Panc1 (cell line): Measurements from ENCODE around the gene CYFIP2. TPM values are rescaled to one million over a fixed set of nuclear protein-coding genes. Genes with fewer than 3 reads are reported as not detected.

Source experiments
- ATAC-seq: fragments of 200-7000 bp; cut with Tn5 transposase; 2 replicates; pipeline ENCODE4 v1.9.1; 2020; ENCODE audit warnings: mild to moderate bottlenecking, moderate library complexity
- BruUV-seq: library from RNA; stranded (reverse); fragments of 400-500 nt; replicated peaks from 2 replicates; lab custom pipeline; 2021; lab: Mats Ljungman, UMichigan
- CTCF ChIA-PET: fragments of 300-600 bp; sonication (Branson Sonifier 250); formaldehyde crosslinking; loops from one replicate; lab custom pipeline; 2022; ENCODE audit warnings: antibody characterized with exemption; lab: Charles Lee
- POLR2A ChIA-PET: fragments of 300-600 bp; sonication (Branson Sonifier 250); formaldehyde crosslinking; loops from one replicate; lab custom pipeline; 2022; ENCODE audit warnings: antibody characterized with exemption; lab: Charles Lee
- DNase-seq: peaks from one replicate; pipeline ENCODE4 v3.0.0-alpha.2; 2010; ENCODE audit warnings: low read depth, low spot score
- H3K27ac ChIP-seq: 2 replicates; pipeline ENCODE4 v1.5.1; 2011; ENCODE audit warnings: mild to moderate bottlenecking, low read length, inconsistent platforms
- H3K27me3 ChIP-seq: fragments of 200-500 bp; sonication (Bioruptor generic); 2 replicates; pipeline ENCODE4 v1.6.0; 2014; ENCODE audit warnings: low read length, inconsistent platforms; ENCODE audit not compliant: control insufficient read depth, insufficient read depth
- H3K36me3 ChIP-seq: fragments of 200-500 bp; sonication (Bioruptor generic); 2 replicates; pipeline ENCODE4 v1.5.1; 2014; ENCODE audit warnings: inconsistent platforms, mild to moderate bottlenecking, low read length, moderate library complexity; ENCODE audit not compliant: control insufficient read depth, insufficient read depth
- H3K4me1 ChIP-seq: 2 replicates; pipeline ENCODE4 v1.5.1; 2011; ENCODE audit warnings: inconsistent platforms, mild to moderate bottlenecking, low read length, moderate library complexity; ENCODE audit not compliant: control insufficient read depth, insufficient read depth
- H3K4me3 ChIP-seq, 2 experiments: 2 replicates each; pipeline ENCODE4 v1.5.1; 2011 to 2012; ENCODE audit warnings: low read depth in 2 of 2, low read length in 2 of 2, mild to moderate bottlenecking in 2 of 2, inconsistent platforms in 1 of 2, moderate library complexity in 1 of 2
- H3K9me3 ChIP-seq: fragments of 200-500 bp; sonication (Bioruptor generic); 2 replicates; pipeline ENCODE4 v1.5.1; 2014; ENCODE audit warnings: low read depth, mild to moderate bottlenecking, inconsistent platforms, low read length, moderate library complexity; ENCODE audit not compliant: control insufficient read depth, insufficient read depth
- CTCF ChIP-seq: fragments of 450-650 bp; IDR thresholded peaks from 2 replicates; pipeline ENCODE4 v1.5.1; 2017; ENCODE audit warnings: mild to moderate bottlenecking
- POLR2AphosphoS5 ChIP-seq: IDR thresholded peaks from 2 replicates; pipeline ENCODE4 v1.6.1; 2012; ENCODE audit warnings: mild to moderate bottlenecking, low read depth, low read length, moderate library complexity
- REST ChIP-seq, 2 experiments: IDR thresholded peaks; 2 replicates each; pipeline ENCODE4 v1.6.1; 2011 to 2012; ENCODE audit warnings: low read depth in 2 of 2, control low read depth in 1 of 2, low read length in 1 of 2, mild to moderate bottlenecking in 1 of 2, moderate library complexity in 1 of 2; ENCODE audit not compliant: insufficient read depth in 1 of 2
- SIN3A ChIP-seq: IDR thresholded peaks from 2 replicates; pipeline ENCODE4 v1.6.1; 2012; ENCODE audit warnings: low read depth, mild to moderate bottlenecking, low read length, moderate library complexity, borderline replicate concordance; ENCODE audit not compliant: insufficient read depth
- TCF7L2 ChIP-seq: IDR thresholded peaks from 2 replicates; pipeline ENCODE4 v1.6.1; 2011; ENCODE audit warnings: mild to moderate bottlenecking, low read depth, low read length, inconsistent platforms
- in situ Hi-C: cut with HindIII; loops from 2 replicates; pipeline ENCODE4 v1.10.0; 2016; ENCODE audit warnings: low sequenced_read_pairs, low pct_unique_long_range_greater_than_20kb
- intact Hi-C: fragments of 100-400 bp; cut with micrococcal nuclease; formaldehyde crosslinking; loops from one replicate; pipeline ENCODE4 v1.10.0; 2022; ENCODE audit not compliant: unreplicated experiment
- total RNA-seq: library from RNA; stranded (reverse); gene quantifications from one replicate; pipeline ENCODE4 v1.2.1, GENCODE V29; 2021; ENCODE audit not compliant: unreplicated experiment

CYFIP2 gene
- total RNA-seq, 1 experiment from 2014 or later, result 0.80 TPM

- no peak overlapping the region for H3K4me3 ChIP-seq
- H3K36me3 ChIP-seq, result no peaks in the 10 kb centered on the region
- POLR2A ChIA-PET, result no interaction called here
- DNase-seq (no peak), ATAC-seq (no peak)
- intact Hi-C loops, result loop anchor here (5.0 kb wide), 1 partner anchor 133 kb away; no protein-coding TSS in a partner anchor
- no peak for TF ChIP-seq SIN3A
- no peak for TF ChIP-seq CTCF
- TF ChIP-seq TCF7L2, result no peak
- no peak for TF ChIP-seq REST (IDR thresholded peaks at IDR 0.05; ENCODE audit: insufficient read depth in 1 of 2, low read depth in 2 of 2, low read length in 1 of 2)
- TF ChIP-seq POLR2AphosphoS5, result no peak
- H3K27ac ChIP-seq, result no peak overlapping the region
- H3K9me3 ChIP-seq, result no peaks in the 10 kb centered on the region
- BruUV-seq, result no TSS peak
- no peaks in the 10 kb centered on the region for H3K4me1 ChIP-seq
- in situ Hi-C loops, result no loop called here
- CTCF ChIA-PET, result no interaction called here
- H3K27me3 ChIP-seq, result peaks cover 3% of the 10 kb centered on the region
Measured at GRCh38 chr5:157343842-157344790, 78.2 kb downstream of the CYFIP2 start.

- CTCF ChIA-PET, result no interaction called here
- Histone ChIP-seq H3K27ac (no peak overlapping the region), H3K36me3 (no peaks in the 10 kb centered on the region), H3K27me3 (peaks cover 3% of the 10 kb centered on the region), H3K4me1 (no peaks in the 10 kb centered on the region), H3K4me3 (no peak overlapping the region), H3K9me3 (no peaks in the 10 kb centered on the region)
- in situ Hi-C loops, result no loop called here
- ATAC-seq (no peak), DNase-seq (no peak)
- TF ChIP-seq TCF7L2 (no peak), POLR2AphosphoS5 (no peak), REST (IDR thresholded peaks at IDR 0.05; ENCODE audit: insufficient read depth in 1 of 2, low read depth in 2 of 2, low read length in 1 of 2) (no peak), CTCF (no peak), SIN3A (no peak)
- BruUV-seq, result no TSS peak
- POLR2A ChIA-PET, result no interaction called here
- intact Hi-C loops, result no loop called here
Measured at GRCh38 chr5:157345067-157345466, 79.1 kb downstream of the CYFIP2 start.
